Measurements from ENCODE around the gene HOXC9.

DNA sequence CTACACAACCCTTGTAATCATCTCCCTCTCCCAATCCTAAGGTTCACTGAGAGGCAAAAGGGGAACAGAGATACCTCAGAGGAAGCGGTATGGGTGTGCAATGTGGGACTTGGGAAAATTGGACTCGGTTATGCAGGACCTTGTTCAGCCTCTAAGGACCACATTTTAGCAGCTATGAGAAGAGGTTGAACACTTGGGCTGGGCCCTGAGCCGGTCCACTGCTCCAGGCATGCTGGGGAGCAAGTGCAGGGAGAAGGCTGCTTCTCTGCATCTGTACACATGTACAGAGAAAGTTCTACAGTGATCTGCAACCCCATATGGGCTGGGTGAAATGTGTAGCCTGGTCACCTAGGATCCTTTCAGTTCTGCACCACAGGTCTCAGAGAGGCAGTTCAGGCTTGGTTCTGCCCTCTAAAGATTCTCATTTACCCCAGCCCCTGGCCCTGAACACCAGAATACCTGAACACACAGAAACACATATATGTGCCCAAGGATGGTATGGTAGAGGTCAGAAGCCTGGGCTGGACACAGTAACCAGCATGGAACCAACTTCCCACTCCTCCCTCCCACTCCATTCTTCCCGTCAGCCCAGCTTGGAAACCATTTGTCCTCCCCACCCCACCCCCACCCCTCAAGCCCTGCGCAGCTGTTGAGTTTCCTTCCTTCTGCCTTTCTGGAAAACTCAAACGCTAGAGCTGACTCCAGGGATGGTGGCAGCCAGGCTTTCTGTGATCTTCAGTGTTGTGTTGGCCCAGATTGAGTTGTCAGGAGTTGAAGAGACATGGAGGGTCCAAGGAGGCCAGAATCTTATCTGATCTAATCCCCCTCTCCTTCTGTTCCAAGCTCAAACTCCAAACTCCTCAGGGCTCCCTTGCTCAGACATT, 43.3 kb downstream of the HOXC9 start:
- TF ChIP-seq, protein P1, sequence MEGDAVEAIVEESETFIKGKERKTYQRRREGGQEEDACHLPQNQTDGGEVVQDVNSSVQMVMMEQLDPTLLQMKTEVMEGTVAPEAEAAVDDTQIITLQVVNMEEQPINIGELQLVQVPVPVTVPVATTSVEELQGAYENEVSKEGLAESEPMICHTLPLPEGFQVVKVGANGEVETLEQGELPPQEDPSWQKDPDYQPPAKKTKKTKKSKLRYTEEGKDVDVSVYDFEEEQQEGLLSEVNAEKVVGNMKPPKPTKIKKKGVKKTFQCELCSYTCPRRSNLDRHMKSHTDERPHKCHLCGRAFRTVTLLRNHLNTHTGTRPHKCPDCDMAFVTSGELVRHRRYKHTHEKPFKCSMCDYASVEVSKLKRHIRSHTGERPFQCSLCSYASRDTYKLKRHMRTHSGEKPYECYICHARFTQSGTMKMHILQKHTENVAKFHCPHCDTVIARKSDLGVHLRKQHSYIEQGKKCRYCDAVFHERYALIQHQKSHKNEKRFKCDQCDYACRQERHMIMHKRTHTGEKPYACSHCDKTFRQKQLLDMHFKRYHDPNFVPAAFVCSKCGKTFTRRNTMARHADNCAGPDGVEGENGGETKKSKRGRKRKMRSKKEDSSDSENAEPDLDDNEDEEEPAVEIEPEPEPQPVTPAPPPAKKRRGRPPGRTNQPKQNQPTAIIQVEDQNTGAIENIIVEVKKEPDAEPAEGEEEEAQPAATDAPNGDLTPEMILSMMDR (IDR thresholded peaks at IDR 0.05; ENCODE audit: insufficient read depth, low read length): no peak
- TF ChIP-seq POLR2AphosphoS5 (IDR thresholded peaks at IDR 0.05; ENCODE audit: low read depth) (no peak), SPI1 (IDR thresholded peaks at IDR 0.05; ENCODE audit: borderline replicate concordance, low read depth) (no peak)
- TF ChIP-seq, protein P2, sequence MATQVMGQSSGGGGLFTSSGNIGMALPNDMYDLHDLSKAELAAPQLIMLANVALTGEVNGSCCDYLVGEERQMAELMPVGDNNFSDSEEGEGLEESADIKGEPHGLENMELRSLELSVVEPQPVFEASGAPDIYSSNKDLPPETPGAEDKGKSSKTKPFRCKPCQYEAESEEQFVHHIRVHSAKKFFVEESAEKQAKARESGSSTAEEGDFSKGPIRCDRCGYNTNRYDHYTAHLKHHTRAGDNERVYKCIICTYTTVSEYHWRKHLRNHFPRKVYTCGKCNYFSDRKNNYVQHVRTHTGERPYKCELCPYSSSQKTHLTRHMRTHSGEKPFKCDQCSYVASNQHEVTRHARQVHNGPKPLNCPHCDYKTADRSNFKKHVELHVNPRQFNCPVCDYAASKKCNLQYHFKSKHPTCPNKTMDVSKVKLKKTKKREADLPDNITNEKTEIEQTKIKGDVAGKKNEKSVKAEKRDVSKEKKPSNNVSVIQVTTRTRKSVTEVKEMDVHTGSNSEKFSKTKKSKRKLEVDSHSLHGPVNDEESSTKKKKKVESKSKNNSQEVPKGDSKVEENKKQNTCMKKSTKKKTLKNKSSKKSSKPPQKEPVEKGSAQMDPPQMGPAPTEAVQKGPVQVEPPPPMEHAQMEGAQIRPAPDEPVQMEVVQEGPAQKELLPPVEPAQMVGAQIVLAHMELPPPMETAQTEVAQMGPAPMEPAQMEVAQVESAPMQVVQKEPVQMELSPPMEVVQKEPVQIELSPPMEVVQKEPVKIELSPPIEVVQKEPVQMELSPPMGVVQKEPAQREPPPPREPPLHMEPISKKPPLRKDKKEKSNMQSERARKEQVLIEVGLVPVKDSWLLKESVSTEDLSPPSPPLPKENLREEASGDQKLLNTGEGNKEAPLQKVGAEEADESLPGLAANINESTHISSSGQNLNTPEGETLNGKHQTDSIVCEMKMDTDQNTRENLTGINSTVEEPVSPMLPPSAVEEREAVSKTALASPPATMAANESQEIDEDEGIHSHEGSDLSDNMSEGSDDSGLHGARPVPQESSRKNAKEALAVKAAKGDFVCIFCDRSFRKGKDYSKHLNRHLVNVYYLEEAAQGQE (IDR thresholded peaks at IDR 0.05; ENCODE audit: insufficient replicate concordance, low read depth): no peak
